Osteocyte (in vitro differentiated cells): ENCODE data around the gene LMBRD2. TPM values are rescaled to one million over a fixed set of nuclear protein-coding genes. Genes with fewer than 3 reads are reported as not detected.

Experiments
- DNase-seq: peaks from one replicate; pipeline ENCODE4 v3.0.0; 2021; ENCODE audit warnings: mixed read lengths; ENCODE audit not compliant: unreplicated experiment; ENCODE audit errors: extremely low spot score
- H3K27ac Mint-ChIP-seq: one replicate; pipeline ENCODE4 v1.8.0; 2021; ENCODE audit warnings: mild to moderate bottlenecking, mixed read lengths; ENCODE audit not compliant: unreplicated experiment
- H3K27me3 Mint-ChIP-seq: one replicate; pipeline ENCODE4 v1.8.0; 2021; ENCODE audit warnings: mixed read lengths; ENCODE audit not compliant: unreplicated experiment
- H3K36me3 Mint-ChIP-seq: one replicate; pipeline ENCODE4 v1.8.0; 2021; ENCODE audit warnings: mixed read lengths; ENCODE audit not compliant: unreplicated experiment
- H3K4me1 Mint-ChIP-seq: one replicate; pipeline ENCODE4 v1.8.0; 2021; ENCODE audit warnings: mixed read lengths; ENCODE audit not compliant: unreplicated experiment
- H3K4me3 Mint-ChIP-seq: one replicate; pipeline ENCODE4 v1.8.0; 2021; ENCODE audit warnings: mild to moderate bottlenecking, moderate library complexity, mixed read lengths; ENCODE audit not compliant: unreplicated experiment
- H3K9me3 Mint-ChIP-seq: one replicate; pipeline ENCODE4 v1.8.0; 2021; ENCODE audit warnings: mixed read lengths; ENCODE audit not compliant: unreplicated experiment
- total RNA-seq: library from RNA; stranded (reverse); gene quantifications from 2 replicates; pipeline ENCODE4 v1.2.1, GENCODE V29; 2021
- TF ChIP-seq, protein P1 (sequence below): fragments of 200-600 bp; sonication (generic); IDR thresholded peaks from 2 replicates; pipeline ENCODE4 v1.5.0; 2021; ENCODE audit warnings: antibody characterized with exemption, mild to moderate bottlenecking, moderate library complexity

Gene LMBRD2
- total RNA-seq, 1 donor from 2014 or later, result 8.2 TPM

DNA sequence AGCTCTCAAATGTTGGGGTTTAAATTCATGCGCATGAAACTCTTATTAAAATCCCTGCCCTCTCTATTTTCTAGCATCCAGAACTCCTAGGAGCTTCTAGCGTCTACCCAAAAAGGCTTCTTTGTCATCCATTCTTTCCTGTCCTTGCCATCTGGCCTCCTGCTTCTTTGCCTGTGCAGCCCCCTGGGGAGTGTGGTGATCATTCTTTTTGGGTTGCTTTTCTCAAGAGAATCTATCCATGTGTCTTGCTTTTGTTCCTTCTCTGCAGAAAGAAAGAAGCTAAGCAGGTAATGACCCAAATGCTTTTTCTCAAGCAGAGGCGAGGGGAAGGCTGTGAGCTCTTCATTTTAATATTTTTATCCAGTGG lies 26.8 kb upstream of the LMBRD2 start:
- Mint-ChIP-seq H3K36me3 (peaks cover 53% of the 10 kb centered on the region), H3K9me3 (no peaks in the 10 kb centered on the region)

DNA sequence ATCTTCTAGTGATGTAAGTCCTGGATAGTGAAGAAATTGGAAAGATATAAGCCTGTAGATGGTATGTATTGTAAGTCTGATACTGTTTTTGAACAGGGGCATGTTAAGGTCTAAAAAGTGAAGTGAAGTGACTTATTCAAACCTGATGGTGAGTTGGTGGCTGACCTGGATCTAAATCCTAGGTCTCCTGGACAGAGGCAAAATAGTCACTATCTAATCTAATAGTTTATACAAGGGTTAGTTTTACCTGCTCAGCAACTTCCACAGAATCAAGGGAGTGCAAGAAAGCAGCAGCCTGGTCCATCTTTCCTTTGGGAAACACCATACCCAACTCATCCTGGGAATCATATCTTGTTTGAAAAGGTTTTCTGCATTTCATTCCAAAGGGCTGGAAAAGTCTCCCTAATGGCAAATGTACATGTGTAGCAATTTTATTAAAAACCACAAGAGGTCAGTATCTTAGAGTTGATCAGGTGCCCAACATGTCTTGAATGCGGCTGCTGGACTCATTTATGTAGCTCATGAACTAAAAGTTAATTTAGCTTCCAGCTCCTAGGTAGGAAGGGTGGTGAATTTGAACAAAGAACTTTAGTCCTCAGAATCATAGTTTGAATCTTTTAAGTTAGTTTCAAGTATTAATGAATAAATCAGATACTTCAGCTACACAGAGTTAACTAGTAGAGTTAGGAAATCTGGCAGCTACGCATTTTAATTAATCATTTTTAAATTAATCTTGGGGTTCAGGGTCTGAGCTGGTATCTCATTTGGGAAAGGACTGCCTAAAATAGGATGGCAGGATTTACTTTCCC lies 26.2 kb upstream of the LMBRD2 start:
- no peaks in the 10 kb centered on the region for H3K27me3 Mint-ChIP-seq
- H3K4me1 Mint-ChIP-seq, result no peaks in the 10 kb centered on the region
- H3K9me3 Mint-ChIP-seq, result no peaks in the 10 kb centered on the region
- peaks cover 51% of the 10 kb centered on the region for H3K36me3 Mint-ChIP-seq
- H3K27ac Mint-ChIP-seq, result no peak overlapping the region
- TF ChIP-seq, protein P1, sequence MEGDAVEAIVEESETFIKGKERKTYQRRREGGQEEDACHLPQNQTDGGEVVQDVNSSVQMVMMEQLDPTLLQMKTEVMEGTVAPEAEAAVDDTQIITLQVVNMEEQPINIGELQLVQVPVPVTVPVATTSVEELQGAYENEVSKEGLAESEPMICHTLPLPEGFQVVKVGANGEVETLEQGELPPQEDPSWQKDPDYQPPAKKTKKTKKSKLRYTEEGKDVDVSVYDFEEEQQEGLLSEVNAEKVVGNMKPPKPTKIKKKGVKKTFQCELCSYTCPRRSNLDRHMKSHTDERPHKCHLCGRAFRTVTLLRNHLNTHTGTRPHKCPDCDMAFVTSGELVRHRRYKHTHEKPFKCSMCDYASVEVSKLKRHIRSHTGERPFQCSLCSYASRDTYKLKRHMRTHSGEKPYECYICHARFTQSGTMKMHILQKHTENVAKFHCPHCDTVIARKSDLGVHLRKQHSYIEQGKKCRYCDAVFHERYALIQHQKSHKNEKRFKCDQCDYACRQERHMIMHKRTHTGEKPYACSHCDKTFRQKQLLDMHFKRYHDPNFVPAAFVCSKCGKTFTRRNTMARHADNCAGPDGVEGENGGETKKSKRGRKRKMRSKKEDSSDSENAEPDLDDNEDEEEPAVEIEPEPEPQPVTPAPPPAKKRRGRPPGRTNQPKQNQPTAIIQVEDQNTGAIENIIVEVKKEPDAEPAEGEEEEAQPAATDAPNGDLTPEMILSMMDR, result peak; percentile 65
- H3K4me3 Mint-ChIP-seq, result no peak overlapping the region
- no peak for DNase-seq

More for the DNA sequence above, 26.8 kb upstream of the LMBRD2 start:
- TF ChIP-seq, protein P1, result no peak
- DNase-seq, result no peak
- Mint-ChIP-seq H3K27ac (no peak overlapping the region), H3K27me3 (no peaks in the 10 kb centered on the region), H3K4me1 (no peaks in the 10 kb centered on the region), H3K4me3 (no peak overlapping the region)

DNA sequence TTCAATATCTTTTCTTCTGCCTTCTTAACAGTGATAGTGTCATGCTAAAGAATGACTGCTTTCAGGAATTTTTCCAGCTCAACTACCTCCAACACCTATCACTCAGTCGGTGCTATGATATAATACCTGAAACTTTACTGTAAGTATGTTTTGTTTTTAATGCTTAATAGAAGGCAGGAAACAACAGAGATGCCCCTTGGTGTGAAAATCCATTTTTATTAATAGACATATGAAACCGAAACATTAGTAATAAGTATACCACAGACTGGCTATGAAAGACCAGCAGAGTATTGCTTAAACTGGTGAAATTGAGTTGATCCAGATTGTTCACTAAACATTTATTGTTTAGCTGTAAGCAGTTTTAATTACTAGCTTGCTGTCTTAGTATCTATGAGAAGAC lies 25.5 kb upstream of the LMBRD2 start:
- no peaks in the 10 kb centered on the region for H3K27me3 Mint-ChIP-seq
- H3K4me1 Mint-ChIP-seq, result no peaks in the 10 kb centered on the region
- H3K9me3 Mint-ChIP-seq, result no peaks in the 10 kb centered on the region
- H3K36me3 Mint-ChIP-seq, result peaks cover 51% of the 10 kb centered on the region
- DNase-seq, result no peak
- H3K4me3 Mint-ChIP-seq, result no peak overlapping the region
- no peak overlapping the region for H3K27ac Mint-ChIP-seq
- TF ChIP-seq, protein P1, result no peak

DNA sequence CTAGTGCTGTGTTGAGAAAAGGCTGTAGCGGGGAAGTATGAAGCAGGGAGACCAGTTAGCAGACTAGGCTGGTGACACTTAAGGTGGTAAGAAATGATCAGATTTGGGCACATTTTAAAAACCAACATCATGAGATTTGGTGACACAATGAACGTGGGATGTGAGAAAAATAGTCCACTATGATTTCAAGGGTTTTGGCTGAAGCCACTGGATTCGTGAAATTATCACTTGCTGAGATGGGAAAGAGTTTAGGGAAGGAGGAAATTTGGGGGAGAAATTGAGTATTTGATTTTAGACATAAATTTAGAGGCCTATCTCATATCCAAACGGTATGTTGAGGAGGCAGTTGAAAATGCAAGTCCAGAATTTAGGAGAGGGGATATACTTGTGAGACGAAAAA lies 23.4 kb upstream of the LMBRD2 start:
- no peaks in the 10 kb centered on the region for H3K4me1 Mint-ChIP-seq
- H3K27ac Mint-ChIP-seq, result peak overlapping the region; percentile 15
- TF ChIP-seq, protein P1, result no peak
- H3K9me3 Mint-ChIP-seq, result no peaks in the 10 kb centered on the region
- H3K4me3 Mint-ChIP-seq, result no peak overlapping the region
- H3K27me3 Mint-ChIP-seq, result no peaks in the 10 kb centered on the region
- DNase-seq, result no peak
- H3K36me3 Mint-ChIP-seq, result peaks cover 51% of the 10 kb centered on the region

DNA sequence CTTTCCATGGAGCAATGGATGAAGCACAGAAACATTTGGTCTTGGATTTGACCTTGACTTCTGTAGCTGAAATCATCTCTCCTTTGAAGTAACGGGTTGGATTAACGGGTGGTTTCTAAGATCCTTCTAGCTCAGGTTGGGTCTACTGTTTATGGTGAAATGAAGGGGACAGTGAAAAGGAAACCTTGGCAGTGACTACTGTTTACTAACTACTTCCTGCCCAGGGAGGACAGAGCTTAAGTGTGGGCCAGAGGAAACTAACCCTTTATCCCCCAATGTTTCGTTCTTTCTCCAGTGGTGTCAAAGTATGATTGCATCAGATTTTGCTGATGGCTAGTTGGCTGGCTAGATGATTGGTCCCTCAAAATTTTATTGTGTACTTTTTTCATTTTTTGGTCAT lies 22.4 kb upstream of the LMBRD2 start:
- no peak overlapping the region for H3K4me3 Mint-ChIP-seq
- H3K27me3 Mint-ChIP-seq, result no peaks in the 10 kb centered on the region
- no peak for DNase-seq
- peaks cover 43% of the 10 kb centered on the region for H3K36me3 Mint-ChIP-seq
- peak overlapping the region; percentile 1 for H3K27ac Mint-ChIP-seq
- TF ChIP-seq, protein P1, result no peak
- no peaks in the 10 kb centered on the region for H3K9me3 Mint-ChIP-seq
- no peaks in the 10 kb centered on the region for H3K4me1 Mint-ChIP-seq
